Activated CD4-positive, alpha-beta T cell treated with anti-CD3 and anti-CD28 coated beads, Interleukin-2, amount 50 U/mL, for 16 hours (primary cell): ENCODE results near the gene KCTD2.
"Not testable (repeated sequence)": the region's sequence is repeated elsewhere in the genome, so short reads cannot be mapped to it uniquely, and the experiment has no call there.

Experiments used
- DNase-seq: peaks from one replicate; pipeline ENCODE4 v3.0.0-alpha.2; 2020

Gene KCTD2, protein sequence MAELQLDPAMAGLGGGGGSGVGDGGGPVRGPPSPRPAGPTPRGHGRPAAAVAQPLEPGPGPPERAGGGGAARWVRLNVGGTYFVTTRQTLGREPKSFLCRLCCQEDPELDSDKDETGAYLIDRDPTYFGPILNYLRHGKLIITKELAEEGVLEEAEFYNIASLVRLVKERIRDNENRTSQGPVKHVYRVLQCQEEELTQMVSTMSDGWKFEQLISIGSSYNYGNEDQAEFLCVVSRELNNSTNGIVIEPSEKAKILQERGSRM

DNA sequence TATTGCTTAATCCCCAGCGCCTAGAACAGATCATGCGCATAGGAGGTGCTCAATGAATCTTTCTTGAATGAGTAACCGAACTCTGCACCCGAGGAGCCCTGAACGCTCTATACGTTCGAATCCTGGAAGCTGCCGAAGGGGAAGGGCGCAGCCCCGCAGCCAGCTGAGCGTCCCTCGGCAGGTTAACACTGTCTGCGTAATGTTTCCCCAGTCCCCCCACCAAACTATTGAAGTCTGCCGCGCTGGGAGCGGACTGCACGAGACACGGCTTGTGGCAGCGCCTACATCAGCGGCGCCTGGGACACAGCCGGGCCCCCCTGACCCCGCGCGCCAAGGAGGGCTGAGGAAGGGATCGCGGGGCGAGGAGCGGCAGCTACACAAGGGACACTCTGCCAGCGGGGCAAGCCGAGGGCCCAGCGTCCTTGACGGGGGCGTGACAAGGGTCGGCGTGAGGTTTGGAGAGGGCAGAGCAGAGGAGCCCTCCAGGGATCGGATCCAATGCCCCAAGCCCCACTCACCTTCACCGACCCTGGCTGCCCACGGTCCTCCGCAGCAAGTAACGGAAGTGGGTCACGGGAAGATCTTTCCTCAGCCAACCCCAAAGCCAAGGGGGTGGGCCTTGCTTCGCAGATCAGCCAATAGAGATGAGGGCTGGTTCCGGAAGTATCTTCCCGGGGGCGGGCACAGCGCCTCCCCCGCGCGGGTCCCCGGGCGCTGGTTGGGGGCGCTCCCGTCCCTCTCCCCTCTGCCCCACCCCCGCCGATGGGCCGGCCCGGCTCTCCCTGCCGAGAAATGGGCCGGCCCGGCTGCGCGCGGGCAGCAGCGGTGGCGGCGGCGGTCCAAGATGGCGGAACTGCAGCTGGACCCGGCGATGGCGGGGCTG lies at the start of gene KCTD2, which contains the start of gene ATP5PD:
KCTD2 (plus strand) TSS at position 819 of the 883 bp plus-strand sequence; CDS start at position 845, 26 bp downstream.
ATP5PD (minus strand) TSS at position 563 of the 883 bp plus-strand sequence. CDS start 4,319 bp downstream, outside the sequence.
- DNase-seq = peak; percentile 98

DNA sequence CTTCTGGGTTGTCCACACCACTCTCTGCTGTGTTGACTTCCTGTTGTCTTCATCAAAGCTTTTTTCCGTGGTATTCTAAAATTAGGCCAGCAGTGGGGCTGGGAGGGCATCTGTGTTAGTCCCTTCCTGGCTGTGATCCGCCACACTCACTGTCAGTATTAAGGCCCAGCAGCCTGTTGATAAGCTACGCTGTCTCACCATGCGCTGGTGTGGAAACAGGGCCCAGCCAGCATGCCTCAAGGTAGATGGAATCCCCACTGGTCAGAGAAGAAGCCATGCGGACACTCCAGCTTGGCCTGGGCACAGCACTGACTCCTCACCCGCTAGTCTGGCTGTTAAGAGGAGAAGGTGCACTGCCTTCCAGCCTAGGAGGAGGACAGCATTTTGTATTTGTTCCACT lies 48.2 kb upstream of the KCTD2 start:
- no peak for DNase-seq

DNA sequence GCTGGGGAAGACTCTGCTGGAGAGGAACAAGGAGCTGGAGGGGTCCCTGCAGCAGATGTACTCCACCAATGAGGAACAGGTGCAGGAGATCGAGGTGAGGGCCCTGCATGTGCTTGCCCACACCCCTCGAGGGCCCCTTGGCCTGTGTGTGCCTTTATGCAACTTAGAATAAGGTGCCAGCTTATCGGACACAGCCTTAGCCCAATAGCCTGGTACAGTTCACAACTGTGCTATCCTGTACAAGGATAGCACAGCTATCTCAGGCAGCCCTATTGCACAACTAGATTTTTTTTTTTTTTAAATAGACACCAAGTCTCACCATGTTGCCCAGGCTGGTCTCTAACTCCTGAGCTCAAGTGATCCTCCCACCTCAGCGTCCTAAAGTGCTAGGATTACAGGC lies 47.5 kb upstream of the KCTD2 start:
- no peak for DNase-seq

DNA sequence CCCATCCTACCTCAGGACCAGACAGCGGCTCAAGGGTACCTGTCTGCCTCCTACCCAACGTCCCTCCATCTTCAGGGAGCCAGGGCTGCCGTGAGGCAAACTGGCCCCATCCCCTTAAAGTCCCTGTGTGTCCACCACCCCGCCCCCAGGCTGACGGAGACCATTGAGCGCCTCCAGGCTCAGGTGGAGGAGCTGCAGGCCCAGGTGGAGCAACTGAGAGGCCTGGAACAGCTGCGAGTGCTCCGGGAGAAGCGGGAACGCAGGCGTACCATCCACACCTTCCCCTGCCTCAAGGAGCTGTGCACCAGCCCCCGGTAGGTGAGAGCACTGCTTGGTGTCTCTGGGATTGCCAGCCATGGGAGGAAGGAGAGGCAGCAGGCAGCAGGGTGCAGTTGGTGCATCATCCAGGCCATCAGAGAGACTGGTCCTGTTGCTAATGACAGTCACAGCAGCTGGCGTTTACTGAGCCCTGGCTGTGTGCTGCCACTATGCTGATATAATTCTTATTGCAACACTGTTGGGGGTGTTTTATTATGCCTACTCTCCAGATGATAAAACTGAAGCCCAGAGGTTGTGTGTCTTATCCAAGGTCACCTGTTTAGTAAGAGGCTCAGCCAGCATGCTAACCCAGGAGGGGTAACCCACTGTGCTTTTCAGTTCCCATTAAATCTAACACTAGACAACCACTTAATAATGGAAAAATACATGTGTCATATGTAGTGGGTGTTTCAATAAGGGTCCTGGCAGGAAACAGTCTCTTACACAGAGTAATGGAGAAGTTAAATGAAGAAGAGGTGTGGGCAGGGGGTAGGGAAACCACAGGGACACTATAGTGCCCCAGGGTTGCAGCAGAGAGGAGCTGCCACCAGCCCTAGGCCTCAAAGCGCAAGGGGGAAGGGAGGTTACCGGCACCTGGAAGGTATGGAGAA lies 44.8 kb upstream of the KCTD2 start:
- DNase-seq = no peak

DNA sequence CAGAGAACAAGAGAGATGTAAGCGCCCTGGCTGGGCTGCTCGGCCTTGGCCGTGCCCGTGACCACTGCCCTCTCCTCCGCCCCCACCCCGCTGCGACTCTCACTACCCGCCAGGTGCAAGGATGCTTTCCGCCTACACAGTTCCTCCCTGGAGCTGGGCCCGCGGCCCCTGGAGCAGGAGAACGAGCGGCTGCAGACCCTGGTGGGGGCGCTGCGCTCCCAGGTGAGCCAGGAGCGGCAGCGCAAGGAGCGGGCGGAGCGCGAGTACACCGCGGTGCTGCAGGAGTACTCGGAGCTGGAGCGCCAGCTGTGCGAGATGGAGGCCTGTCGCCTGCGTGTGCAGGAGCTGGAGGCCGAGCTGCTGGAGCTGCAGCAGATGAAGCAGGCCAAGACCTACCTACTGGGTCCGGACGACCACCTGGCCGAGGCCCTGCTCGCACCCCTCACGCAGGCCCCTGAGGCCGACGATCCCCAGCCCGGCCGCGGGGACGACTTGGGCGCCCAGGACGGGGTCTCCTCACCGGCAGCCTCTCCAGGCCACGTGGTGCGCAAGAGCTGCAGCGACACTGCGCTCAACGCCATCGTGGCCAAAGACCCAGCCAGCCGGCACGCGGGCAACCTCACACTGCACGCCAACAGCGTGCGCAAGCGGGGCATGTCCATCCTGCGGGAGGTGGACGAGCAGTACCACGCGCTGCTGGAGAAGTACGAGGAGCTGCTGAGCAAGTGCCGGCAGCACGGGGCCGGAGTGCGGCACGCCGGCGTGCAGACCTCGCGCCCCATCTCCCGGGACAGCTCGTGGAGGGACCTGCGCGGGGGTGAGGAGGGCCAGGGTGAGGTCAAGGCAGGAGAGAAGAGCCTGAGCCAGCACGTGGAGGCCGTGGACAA lies 43.7 kb upstream of the KCTD2 start:
- DNase-seq = no peak

DNA sequence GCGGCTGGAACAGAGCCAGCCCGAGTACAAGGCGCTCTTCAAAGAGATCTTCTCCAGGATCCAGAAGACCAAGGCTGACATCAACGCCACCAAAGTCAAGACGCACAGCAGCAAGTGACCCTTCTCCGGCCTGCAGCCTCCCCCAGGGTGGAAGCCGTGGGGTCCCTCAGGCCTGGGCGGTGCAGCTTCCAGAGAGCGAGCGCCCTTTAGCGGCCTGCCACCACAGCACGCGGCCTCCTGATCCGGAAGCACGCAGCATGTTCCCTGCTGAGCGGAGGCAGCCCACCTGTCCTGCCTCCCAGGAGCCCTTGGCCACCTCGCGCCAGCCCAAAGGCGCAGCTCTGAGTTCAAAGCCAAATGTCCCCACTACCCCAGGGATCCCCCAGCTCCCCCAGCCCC lies 43.1 kb upstream of the KCTD2 start:
- no peak for DNase-seq

DNA sequence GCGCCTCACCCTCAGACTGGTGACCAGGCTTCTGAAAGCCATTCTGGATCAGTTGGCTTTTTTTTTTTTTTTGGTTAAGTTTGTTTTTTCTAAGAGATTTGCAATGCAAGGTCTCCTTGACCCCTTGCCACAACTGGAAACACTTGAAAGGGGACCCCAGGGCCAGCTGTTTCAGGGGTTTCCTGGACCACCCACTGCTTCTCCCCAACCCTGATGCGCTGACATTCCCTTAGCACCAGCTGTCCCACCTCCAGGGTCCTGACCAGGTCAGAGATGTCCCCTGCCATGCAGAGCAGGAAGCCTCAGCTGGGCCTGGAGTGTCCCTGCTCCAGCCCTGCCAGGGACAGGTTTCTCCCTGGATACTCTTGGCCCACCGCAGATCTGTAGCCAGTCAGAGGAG lies 42.7 kb upstream of the KCTD2 start:
- DNase-seq = no peak

DNA sequence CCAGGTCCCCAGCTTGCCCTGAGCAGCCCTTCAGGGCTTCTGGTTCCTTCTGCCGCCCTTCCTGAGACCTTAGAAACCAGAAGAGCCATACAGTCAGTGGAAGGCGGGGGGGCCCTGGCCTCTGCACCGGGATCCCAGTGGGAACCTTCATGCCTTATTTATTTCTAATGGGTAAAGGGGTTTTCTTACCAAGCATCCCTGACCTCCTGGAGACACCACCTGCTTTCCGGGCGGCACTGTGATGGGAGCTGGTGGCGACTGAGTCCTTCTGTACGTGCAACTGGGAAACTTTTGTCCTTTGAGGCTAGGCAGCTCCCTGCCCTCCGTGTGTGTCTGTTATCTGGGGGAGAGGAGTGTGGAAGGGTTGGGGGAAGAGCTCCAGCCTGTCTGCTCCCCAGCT lies 41.7 kb upstream of the KCTD2 start:
- DNase-seq = no peak

DNA sequence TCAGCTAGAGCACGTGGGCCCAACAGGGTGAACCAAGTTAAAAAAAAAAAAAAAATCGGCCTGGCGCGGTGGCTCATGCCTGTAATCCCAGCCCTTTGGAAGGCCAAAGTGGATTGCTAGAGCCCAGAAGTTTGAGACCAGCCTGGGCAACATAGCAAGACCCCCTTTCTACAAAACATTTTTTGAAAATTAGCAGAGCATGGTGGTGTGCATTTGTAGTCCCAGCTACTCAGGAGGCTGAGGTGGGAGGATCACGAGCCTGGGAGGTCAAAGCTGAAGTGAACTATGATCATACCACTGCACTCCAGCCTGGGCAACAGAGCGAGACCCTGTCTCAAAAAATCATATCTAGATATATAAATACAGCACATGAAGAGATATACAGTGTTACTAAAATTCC lies 40.9 kb upstream of the KCTD2 start:
- not testable (repeated sequence) for DNase-seq

DNA sequence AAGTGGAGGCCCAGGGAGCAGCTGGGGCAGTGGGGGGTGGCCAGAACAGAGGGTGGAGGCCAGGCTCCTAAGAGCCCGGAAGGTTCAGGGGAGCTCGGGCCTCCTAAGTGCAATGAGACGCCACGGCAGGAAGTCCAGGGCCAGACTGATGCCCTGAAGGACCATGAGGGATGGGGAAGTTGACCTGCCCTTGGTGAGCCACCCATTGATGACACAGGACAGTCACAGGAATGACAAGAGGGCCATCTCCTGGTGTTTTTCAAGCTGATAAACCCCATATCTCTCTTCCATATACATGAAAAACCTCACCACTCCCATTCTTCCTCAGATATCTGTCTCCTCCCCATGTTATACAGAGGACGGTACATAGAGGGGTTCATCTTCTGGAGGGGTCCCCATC lies 40.4 kb upstream of the KCTD2 start:
- no peak for DNase-seq

DNA sequence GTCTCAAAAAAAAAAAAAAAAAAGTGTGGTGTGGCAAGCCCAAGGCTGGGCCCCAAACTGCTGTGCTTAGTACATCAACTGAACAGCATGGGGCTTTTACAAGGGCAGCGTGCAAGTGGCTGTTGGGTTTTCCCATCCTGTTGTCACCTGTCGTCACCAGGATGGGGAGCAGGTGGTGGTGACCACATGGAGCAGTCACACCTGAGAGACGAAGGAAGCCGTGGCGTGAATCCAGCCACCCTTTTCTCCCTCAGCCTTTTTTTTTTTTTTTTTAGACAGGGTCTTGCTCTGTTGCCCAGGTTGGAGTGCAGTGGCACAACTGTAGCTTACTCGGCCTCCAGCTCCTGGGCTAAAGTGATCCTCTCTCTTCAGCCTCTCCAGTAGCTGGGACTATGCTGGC lies 38.7 kb upstream of the KCTD2 start:
- DNase-seq = no peak

DNA sequence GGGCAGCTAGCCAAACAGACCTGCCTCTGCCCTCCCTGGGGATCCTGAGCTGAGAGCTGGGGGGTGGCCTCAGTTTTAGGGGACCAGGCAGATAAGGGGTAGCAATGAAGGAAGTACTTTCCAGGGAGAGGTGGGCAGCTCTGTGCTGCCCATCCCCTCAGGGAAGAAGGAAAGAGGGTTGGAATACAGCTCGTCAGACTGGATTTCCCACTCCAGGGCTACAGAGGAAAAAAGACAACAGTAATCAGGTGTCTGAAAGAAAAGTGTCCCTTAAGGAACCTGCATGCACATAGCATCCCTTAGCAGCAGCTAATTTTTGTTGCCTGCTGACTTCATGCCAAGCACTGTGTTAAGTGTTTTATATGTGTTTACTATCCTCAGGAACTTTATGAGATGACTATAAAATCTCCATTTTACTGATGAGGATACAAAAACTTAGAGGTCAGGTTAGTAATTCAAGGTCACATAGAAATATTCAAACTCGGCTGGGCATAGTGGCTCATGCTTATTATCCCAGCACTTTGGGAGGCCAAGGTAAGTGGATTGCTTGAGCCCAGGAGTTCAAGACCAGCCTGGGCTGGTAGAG lies 37.8 kb upstream of the KCTD2 start:
- no peak for DNase-seq

DNA sequence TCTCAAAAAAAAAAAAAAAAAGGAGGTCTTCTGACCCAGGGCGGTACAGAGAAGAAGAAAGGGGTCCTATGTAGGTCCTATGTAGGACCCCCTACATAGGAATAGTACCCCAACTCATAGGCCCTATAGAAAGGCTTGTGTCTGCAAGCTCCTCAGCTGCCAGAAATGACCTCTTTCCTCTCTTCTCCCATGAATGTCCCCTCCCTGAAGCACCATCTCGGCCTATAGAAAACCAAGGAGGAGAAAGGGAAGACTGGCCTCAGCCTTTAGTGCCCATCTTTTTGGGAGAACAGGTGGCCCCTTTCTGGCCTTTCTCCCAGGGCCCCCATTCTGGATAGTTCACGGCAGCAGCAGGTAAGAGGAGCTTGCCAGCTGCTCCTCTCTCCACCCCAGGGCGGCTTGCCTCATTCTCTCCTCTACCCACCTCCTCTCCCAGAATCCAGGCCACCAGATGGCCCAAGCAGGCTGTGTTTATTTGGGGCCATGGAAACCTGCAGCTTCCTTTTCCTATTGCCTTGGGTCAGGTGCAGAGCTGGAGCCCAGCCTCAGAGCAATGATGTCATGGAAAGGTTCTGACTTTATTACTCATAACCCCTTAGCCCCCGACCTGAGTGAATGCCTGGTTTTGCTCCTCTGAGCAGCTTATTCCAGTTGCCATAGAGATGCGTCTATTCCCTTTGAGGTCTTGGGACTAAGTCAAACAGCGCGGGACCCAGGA lies 36.2 kb upstream of the KCTD2 start:
- no peak for DNase-seq

DNA sequence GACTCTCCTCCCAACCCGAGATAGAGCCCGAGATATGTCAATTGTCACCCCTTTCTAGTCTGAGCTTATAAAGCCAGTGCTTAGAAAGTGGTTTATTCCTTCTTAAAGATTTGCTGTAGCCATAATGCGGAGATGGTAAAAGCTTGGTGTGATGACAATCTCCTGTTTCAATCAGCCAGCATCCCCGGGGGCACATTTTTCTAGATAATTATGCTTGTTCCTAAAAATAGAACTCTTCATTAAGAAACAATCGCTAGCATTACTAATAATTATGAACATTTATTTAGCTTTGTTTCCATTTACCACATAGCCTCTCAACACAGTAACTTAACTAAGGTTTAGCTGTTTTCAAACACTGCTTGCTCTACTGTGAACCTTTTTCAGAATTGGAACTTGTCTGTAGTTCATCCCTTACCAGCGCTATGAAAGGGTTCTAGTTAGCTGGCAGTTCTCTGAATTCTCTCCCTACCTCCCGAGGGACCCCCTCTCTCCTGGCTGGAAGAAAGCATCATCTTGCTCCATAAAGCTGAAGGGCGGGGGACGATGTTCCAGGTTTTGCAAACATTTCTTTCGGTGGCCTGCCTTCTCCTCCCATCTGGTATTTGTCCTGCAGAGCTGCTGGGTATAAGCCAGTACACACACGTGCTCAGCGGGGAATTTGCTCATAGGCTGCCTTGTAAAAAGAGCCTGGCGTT lies 35.5 kb upstream of the KCTD2 start:
- no peak for DNase-seq

DNA sequence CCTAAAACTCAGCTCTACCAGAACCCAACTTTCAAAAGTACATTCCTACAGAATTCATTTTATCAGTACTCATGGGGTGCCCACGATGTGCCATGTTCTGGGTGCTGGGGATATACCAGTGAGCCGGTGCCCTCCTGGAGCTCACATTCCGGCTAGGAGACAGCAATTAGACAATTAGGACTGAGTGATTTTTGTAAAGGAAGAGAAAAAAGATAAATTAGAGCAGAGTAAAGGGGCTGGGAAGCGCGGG lies 35.0 kb upstream of the KCTD2 start:
- DNase-seq = no peak

DNA sequence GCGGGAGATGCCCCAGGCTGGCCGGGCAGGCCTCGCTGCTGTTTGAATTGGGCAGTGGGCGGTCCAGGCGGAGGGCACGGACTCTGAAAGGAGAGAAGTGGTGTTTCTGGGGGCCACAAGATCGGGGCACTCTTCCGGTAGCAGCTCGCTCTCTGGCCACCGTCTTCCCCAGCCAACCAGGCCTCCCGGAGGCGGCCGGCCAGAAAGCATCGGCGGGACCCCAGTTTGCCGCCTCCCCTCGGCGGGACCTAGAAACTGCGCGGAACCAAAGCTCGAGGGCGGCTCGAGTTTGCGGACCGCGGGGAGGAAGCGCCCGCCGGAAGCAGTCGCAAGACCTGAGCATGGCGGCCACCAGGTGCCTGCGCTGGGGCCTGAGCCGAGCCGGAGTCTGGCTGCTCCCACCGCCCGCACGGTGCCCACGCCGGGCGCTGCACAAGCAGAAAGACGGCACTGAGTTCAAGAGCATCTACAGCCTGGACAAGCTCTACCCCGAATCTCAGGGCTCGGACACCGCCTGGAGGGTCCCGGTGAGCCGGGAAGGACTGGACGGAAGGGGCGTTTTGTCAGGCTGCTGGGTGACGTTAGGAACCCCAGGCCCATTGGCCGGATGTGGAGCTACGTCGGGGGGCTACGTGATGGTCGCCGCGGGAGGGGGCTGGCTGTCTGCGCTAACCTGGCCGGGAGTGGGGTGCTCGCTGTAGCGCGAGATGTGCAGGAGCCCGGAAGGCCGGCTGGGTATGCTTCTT lies 34.5 kb upstream of the KCTD2 start, which contains the start of gene MRPL58:
MRPL58 (plus strand) TSS at position 325 of the 746 bp plus-strand sequence; CDS start at position 342, 17 bp downstream.
- DNase-seq = peak; percentile 87

DNA sequence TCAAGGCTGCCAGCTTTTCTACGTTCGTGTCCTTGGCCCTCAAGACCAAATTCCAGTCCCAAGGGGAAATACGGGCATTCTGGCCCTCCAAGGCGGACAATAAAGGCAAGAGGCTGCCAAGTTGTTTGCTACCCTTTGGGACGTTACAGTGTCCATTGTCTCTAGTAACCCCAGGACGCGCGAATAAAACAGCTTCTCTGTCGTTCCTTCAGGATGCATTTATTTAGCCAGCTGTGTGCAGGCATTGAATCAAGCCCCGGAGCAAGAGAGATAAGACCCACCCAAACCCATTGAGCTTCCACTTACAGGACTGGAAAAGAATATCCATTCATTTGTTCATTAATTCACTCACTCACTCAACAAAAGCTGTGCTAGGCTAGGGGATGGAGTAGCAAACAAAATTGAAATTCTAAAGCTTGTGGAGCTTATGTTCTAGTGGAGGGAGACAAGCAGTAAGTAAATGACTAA lies 33.9 kb upstream of the KCTD2 start:
- no peak for DNase-seq

DNA sequence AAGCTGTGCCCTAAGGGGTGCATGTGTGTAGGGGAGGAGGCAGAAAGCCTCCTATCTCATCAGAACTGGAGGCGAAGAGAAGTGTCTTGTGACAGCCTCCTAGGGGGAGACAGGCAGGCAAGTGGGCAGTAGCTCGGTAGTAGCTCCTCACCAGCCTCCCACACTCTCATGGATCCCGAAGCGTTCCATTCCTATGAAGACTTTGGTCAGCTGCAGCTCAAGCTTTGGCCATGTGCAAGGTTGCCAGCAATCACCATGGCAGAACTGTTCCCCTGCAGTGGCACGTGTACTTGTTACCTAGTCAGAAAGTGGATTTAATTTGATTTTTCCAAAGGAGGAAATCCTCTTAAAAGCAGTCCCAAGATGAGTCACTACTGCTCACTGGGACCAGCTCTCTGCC lies 27.9 kb upstream of the KCTD2 start:
- no peak for DNase-seq

DNA sequence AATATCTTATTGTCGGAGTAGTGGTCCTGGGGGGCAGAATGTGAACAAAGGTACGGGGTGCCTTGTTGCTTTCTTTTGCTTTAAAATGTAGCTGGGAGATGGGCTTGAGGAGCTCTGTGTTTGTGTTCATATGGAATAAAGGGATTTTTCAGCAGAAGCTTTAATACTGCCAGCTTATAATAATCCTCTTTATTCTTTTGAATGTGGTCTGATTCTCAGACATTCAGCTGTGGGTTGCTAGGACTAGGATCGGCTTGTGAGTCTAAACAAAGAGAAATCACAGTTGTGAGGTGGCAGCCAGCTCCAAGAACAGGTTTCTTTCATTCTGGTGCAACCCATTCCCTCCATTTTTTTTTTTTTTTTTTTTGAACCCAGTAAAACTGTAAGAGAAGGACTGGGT lies 27.3 kb upstream of the KCTD2 start:
- DNase-seq = no peak
